Measurements from ENCODE around the gene PIGU. TPM values are rescaled to one million over a fixed set of nuclear protein-coding genes. Genes with fewer than 3 reads are reported as not detected.
A peak's percentile ranks its signal among the peaks of the same experiment; 100 is the strongest.

The PIGU gene
- total RNA-seq, 1 donor from 2014 or later, result 12.3 TPM

DNA sequence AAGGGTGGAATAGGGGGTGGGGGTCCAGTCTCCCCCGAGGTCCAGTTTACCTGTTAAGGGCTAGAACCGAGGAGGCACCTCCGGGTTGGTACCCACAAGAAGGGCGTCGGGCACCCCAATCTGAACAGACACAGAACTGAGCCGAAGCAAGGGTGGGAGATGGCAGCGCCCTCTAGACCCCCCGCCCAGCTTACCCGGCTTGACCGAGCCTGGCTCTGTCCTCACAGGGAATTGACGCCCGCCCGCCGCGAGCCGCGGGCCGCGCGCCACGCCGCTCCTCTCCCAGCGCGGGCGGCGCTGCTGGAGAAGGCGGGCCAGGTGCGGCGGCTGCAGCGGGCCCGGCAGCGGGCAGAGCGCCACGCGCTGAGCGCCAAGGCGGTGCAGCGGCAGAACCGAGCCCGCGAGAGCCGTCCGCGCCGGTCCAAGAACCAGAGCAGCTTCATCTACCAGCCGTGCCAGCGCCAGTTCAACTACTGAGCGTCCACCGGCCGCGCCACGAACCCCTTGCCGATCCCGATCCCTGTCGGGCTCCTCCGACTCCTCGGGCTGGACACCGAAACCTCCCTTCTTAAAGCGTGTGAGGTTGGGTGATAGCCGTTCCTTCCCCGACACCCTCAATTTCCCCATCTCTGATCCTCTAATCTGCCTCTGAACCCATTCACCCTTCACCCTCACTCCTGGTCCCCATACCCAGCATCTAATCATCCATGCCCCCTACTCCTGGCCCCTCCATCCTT, 33.1 kb upstream of the PIGU start:
- TF ChIP-seq POLR2AphosphoS5 (IDR thresholded peaks at IDR 0.05; ENCODE audit: insufficient read depth in 1 of 2, low read depth in 1 of 2) (no peak), POLR2A (IDR thresholded peaks at IDR 0.05) (no peak)
- TF ChIP-seq, protein P1, sequence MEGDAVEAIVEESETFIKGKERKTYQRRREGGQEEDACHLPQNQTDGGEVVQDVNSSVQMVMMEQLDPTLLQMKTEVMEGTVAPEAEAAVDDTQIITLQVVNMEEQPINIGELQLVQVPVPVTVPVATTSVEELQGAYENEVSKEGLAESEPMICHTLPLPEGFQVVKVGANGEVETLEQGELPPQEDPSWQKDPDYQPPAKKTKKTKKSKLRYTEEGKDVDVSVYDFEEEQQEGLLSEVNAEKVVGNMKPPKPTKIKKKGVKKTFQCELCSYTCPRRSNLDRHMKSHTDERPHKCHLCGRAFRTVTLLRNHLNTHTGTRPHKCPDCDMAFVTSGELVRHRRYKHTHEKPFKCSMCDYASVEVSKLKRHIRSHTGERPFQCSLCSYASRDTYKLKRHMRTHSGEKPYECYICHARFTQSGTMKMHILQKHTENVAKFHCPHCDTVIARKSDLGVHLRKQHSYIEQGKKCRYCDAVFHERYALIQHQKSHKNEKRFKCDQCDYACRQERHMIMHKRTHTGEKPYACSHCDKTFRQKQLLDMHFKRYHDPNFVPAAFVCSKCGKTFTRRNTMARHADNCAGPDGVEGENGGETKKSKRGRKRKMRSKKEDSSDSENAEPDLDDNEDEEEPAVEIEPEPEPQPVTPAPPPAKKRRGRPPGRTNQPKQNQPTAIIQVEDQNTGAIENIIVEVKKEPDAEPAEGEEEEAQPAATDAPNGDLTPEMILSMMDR (IDR thresholded peaks at IDR 0.05), result no peak
- intact Hi-C loops (cut with DNase I), result loop anchor here (10.0 kb wide), 1 partner anchor 175 kb away; no protein-coding TSS in a partner anchor
- peaks cover 20% of the 10 kb centered on the region for H3K4me1 ChIP-seq

DNA sequence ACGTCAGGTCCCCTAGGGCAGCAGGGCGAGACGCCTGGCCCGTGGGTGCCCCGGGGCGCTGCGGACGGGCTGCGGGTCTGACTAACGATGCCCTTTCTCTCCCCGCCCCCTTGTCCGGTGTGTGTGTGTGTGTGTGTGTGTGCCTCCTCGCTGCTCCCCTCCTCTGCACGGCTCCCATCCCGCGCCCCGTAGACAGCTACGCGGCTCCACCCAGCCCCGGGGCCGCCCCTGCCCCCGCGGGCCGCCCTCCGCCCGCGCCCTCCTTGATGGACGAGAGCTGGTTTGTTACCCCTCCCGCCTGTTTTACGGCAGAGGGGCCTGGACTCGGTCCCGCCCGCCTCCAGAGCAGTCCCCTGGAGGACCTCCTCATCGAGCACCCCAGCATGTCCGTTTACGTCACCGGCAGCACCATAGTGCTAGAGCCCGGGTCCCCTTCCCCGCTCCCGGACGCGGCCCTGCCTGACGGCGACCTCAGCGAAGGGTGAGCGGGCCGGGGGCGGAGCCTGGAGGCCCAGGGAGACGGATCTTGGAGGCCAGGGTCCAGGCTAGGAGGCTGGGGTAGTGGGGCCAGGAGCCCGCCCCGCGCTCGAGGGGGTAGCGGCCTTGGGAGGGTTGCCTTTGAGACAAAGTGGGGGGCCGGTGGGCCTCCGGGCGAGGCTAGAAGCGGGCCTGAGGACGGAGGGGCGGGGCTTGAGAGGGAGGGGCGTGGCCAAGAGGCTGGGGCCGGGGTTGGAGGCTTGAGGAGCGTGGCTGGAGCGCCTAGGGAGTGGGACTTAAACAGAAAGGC, 32.3 kb upstream of the PIGU start:
- Histone ChIP-seq H3K27ac (peak overlapping the region; percentile 89), H3K9me3 (no peaks in the 10 kb centered on the region), H3K4me3 (peak overlapping the region; percentile 63 to 73), H3K27me3 (no peaks in the 10 kb centered on the region), H3K36me3 (peaks cover 0 to 7% of the 10 kb centered on the region in 2 donors), H3K4me1 (peaks cover 24% of the 10 kb centered on the region)
- intact Hi-C loops (cut with DNase I), result loop anchor here (10.0 kb wide), 1 partner anchor 174 kb away; no protein-coding TSS in a partner anchor
- peak in 1 of 2 donors; percentile 82 for TF ChIP-seq POLR2AphosphoS5 (IDR thresholded peaks at IDR 0.05; ENCODE audit: insufficient read depth in 1 of 2, low read depth in 1 of 2)
- TF ChIP-seq POLR2A (IDR thresholded peaks at IDR 0.05), result no peak
- DNase-seq (ENCODE audit: extremely low spot score in 2 of 2), result peak in 1 of 2 donors; percentile 89

More for the DNA sequence above, 33.1 kb upstream of the PIGU start:
- no peaks in the 10 kb centered on the region for H3K9me3 ChIP-seq
- peak overlapping the region; percentile 89 for H3K27ac ChIP-seq
- peaks cover 0 to 10% of the 10 kb centered on the region in 2 donors for H3K36me3 ChIP-seq
- peak in 1 of 2 donors; percentile 91 for DNase-seq (ENCODE audit: extremely low spot score in 2 of 2)
- H3K27me3 ChIP-seq, result no peaks in the 10 kb centered on the region
- H3K4me3 ChIP-seq, result peak overlapping the region; percentile 63 to 73

DNA sequence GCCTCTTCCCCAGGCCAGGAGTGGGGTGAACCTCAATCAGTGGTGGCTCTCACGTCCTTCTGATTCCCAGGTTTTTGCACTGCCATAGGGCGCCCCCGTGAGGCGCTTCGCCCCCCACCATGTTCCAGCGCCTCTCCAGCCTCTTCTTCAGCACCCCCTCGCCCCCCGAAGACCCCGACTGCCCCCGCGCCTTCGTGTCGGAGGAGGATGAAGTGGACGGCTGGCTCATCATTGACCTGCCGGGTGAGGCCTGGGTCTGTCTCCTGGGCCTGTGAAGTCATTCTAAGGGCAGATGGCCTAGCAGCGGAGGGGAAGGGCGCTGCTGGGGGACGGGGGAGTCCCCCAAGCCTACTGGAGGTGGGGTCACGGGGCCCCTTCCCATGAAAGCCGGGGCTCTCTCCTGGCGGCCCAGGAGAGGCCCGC, 31.7 kb upstream of the PIGU start:
- intact Hi-C loops (cut with DNase I), result loop anchor here (10.0 kb wide), 1 partner anchor 174 kb away; no protein-coding TSS in a partner anchor

DNA sequence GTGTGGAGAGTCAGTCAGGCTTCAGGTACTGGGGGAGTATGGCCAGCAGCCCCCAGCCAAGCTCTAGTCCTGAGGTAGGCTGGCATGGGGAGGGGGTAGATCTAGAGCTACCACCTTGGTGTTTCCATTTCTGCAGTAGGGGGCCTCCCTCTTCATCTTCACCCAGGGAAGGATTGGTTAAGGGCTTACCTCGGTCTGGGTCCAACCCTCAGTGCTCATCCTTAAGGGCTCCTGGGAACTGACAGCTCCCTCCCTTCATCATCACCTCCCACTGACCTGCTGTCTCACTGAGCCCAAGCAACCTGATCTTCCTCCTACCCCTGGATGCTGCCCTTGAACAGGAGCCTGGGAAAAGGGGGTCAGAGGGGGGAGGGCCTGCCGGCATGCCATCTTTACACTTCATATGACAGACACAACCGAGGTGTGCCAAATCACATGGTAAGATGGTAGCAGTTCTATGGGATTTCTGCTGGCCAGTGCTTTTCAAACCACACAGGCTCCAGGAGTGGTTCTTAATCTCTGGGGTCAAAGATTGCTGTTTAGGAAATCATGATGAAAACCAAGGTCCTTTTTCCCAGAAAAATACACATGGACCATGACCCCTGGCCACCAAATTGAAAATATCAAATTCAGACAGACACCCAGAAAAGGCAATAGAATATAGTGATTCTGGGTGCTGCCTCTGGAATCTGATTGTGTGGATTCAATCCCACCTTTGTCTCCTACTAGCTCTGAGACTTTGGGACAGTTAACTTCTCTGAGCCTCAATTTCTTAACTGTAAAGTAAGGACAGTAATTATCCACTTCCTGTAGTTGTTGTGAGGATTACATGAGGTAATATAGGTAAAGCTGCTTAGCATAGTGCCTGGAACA, 30.3 kb upstream of the PIGU start:
- Histone ChIP-seq H3K27ac (no peak overlapping the region), H3K9me3 (no peaks in the 10 kb centered on the region), H3K4me1 (peaks cover 33% of the 10 kb centered on the region), H3K27me3 (no peaks in the 10 kb centered on the region), H3K4me3 (no peak overlapping the region), H3K36me3 (no peaks in the 10 kb centered on the region)
- intact Hi-C loops (cut with DNase I), result loop anchor here (10.0 kb wide), 1 partner anchor 172 kb away; no protein-coding TSS in a partner anchor
- TF ChIP-seq POLR2AphosphoS5 (IDR thresholded peaks at IDR 0.05; ENCODE audit: insufficient read depth in 1 of 2, low read depth in 1 of 2) (no peak), POLR2A (IDR thresholded peaks at IDR 0.05) (no peak)
- TF ChIP-seq, protein P1 (IDR thresholded peaks at IDR 0.05), result no peak
- DNase-seq (ENCODE audit: extremely low spot score in 2 of 2), result no peak

More for the DNA sequence above, 31.7 kb upstream of the PIGU start:
- TF ChIP-seq, protein P1 (IDR thresholded peaks at IDR 0.05), result peak in 1 of 3 experiments; percentile 61
- TF ChIP-seq POLR2A (IDR thresholded peaks at IDR 0.05), result no peak
- H3K36me3 ChIP-seq, result peaks cover 0 to 1% of the 10 kb centered on the region in 2 donors
- H3K27ac ChIP-seq, result peak overlapping the region; percentile 89
- peak overlapping the region; percentile 63 to 73 for H3K4me3 ChIP-seq
- no peaks in the 10 kb centered on the region for H3K27me3 ChIP-seq
- peaks cover 26% of the 10 kb centered on the region for H3K4me1 ChIP-seq
- no peaks in the 10 kb centered on the region for H3K9me3 ChIP-seq
- no peak for DNase-seq (ENCODE audit: extremely low spot score in 2 of 2)
